Breast epithelium (tissue), 4 donors: ENCODE results near the gene RSPH4A. TPM values are rescaled to one million over a fixed set of nuclear protein-coding genes. Genes with fewer than 3 reads are reported as not detected.

ENCODE experiments used
- DNase-seq, 2 donors: peaks; one replicate each; pipeline ENCODE4 v3.0.0-alpha.2; 2019; ENCODE audit warnings: low spot score in 2 of 2
- H3K27ac ChIP-seq, 2 donors: fragments of 200-600 bp; sonication (generic) in 1 of 2; one replicate each; pipeline ENCODE4 v1.5.1; 2016 to 2019; ENCODE audit warnings: mild to moderate bottlenecking in 1 of 2
- H3K27me3 ChIP-seq, 2 donors: fragments of 200-600 bp; sonication (generic) in 1 of 2; one replicate each; pipeline versions ENCODE4 v1.5.1 to v1.6.0; 2017 to 2019; ENCODE audit warnings: control low read depth in 1 of 2, mild to moderate bottlenecking in 1 of 2
- H3K36me3 ChIP-seq: fragments of 200-600 bp; one replicate; pipeline ENCODE4 v1.5.1; 2019
- H3K4me1 ChIP-seq, 2 donors: fragments of 200-600 bp; sonication (generic); one replicate each; pipeline ENCODE4 v1.5.1; 2016 to 2019; ENCODE audit warnings: control low read depth in 1 of 2
- H3K4me3 ChIP-seq, 3 donors: fragments of 200-600 bp; sonication (generic); 1 replicate in 2 of 3; 2 replicates in 1 of 3; pipeline ENCODE4 v1.5.1; 2016 to 2019; ENCODE audit warnings: mild to moderate bottlenecking in 3 of 3, moderate library complexity in 2 of 3
- H3K9me3 ChIP-seq, 2 donors: fragments of 200-600 bp; sonication (generic) in 1 of 2; one replicate each; pipeline ENCODE4 v1.5.1; 2016 to 2019; ENCODE audit warnings: control low read depth in 1 of 2
- POLR2A ChIP-seq: fragments of 450-650 bp; IDR thresholded peaks from one replicate; pipeline ENCODE4 v1.6.1; 2016; ENCODE audit warnings: antibody characterized with exemption, mild to moderate bottlenecking, moderate library complexity
- POLR2AphosphoS5 ChIP-seq, 3 donors: sonication (generic); formaldehyde crosslinking; IDR thresholded peaks; one replicate each; pipeline ENCODE4 v1.6.1; 2017; ENCODE audit warnings: antibody characterized with exemption in 3 of 3
- intact Hi-C: fragments of 100-400 bp; cut with DNase I; formaldehyde crosslinking; loops from one replicate; pipeline ENCODE4 v1.15.1; 2023; ENCODE audit warnings: low total_unique reads
- total RNA-seq, 3 donors: library from RNA; depleted of rRNA; stranded (reverse); fragments of >200 nt; gene quantifications; one replicate each; pipeline ENCODE4 v1.1.0, GENCODE V29; 2016
- TF ChIP-seq, protein P1 (sequence below), 3 donors: fragments of 450-650 bp; IDR thresholded peaks; one replicate each; pipeline ENCODE4 v1.5.1; 2016 to 2017; ENCODE audit warnings: antibody characterized with exemption in 3 of 3, mild to moderate bottlenecking in 3 of 3, moderate library complexity in 3 of 3

The RSPH4A gene
- total RNA-seq, 3 donors from 2014 or later, result 0.80 to 1.5 (median 1.3) TPM

DNA sequence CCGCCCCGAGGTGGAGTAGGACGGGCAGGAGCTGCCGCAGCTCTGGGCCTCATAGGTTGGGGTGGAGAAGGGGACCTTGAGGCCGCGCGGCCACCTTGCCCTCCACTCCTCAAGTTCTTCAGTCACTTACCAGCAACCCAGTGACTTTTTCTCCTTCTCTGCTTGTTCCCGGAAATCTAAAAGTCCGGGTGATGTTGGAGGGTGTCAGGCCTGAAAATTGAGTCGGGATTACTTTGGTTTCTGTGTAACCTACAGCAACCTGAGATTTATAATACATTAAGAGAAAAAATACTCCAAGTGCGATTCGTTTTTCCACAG is 44.6 kb upstream of the RSPH4A start:
- H3K36me3 ChIP-seq, result no peaks in the 10 kb centered on the region
- H3K27me3 ChIP-seq, result no peaks in the 10 kb centered on the region
- TF ChIP-seq, protein P1, sequence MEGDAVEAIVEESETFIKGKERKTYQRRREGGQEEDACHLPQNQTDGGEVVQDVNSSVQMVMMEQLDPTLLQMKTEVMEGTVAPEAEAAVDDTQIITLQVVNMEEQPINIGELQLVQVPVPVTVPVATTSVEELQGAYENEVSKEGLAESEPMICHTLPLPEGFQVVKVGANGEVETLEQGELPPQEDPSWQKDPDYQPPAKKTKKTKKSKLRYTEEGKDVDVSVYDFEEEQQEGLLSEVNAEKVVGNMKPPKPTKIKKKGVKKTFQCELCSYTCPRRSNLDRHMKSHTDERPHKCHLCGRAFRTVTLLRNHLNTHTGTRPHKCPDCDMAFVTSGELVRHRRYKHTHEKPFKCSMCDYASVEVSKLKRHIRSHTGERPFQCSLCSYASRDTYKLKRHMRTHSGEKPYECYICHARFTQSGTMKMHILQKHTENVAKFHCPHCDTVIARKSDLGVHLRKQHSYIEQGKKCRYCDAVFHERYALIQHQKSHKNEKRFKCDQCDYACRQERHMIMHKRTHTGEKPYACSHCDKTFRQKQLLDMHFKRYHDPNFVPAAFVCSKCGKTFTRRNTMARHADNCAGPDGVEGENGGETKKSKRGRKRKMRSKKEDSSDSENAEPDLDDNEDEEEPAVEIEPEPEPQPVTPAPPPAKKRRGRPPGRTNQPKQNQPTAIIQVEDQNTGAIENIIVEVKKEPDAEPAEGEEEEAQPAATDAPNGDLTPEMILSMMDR (IDR thresholded peaks at IDR 0.05), result no peak
- TF ChIP-seq POLR2AphosphoS5 (IDR thresholded peaks at IDR 0.05) (no peak), POLR2A (no peak)
- no peaks in the 10 kb centered on the region for H3K9me3 ChIP-seq
- intact Hi-C loops, result no loop called here
- no peak for DNase-seq
- peaks cover 0 to 13% of the 10 kb centered on the region in 2 donors for H3K4me1 ChIP-seq
- H3K27ac ChIP-seq, result peak overlapping the region; percentile 93 to 96
- peak overlapping the region; percentile 86 to 91 (median 87) for H3K4me3 ChIP-seq

DNA sequence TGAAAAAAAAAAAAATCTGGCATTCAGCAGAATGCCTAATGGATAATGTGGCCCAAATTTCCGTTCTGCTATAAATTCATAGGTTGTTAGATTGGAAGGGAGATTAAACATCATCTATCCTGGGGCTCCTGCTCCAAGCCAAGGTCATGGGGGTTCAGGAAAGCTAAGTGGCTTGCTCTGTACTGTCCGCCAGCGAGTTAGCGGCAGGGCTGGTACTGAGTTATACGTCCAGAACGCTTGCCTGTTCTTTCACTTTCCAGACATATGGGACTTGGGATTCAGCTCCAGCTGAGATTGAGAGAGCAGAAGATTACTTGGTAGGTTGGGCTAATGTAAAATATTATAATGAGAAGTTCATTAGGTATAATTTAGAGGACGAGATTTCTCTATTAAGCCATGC is 44.1 kb upstream of the RSPH4A start:
- Histone ChIP-seq H3K4me3 (peak overlapping the region; percentile 86 to 91 (median 87)), H3K4me1 (peaks cover 0 to 13% of the 10 kb centered on the region in 2 donors), H3K27ac (peak overlapping the region; percentile 93 to 96), H3K27me3 (no peaks in the 10 kb centered on the region), H3K9me3 (no peaks in the 10 kb centered on the region), H3K36me3 (no peaks in the 10 kb centered on the region)
- TF ChIP-seq, protein P1 (IDR thresholded peaks at IDR 0.05), result no peak
- TF ChIP-seq POLR2AphosphoS5 (IDR thresholded peaks at IDR 0.05) (no peak), POLR2A (no peak)
- intact Hi-C loops, result no loop called here
- DNase-seq, result no peak

DNA sequence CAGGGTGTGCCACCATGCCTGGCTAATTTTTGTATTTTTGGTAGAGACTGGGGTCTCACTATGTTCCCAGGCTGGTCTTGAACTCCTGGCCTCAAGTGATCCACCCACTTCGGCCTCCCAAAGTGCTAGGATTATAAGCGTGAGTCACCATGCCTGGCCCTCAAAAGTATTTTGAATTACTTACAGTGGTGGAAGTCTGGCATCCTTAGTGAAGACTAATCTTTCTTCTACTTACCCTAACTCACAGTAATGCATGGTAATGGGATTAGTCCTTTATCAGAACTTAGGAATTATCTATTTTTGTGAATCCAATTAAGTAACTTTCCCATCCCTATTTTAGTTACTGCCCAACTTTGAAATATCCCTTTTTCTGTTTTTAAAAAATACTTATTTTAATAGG is 41.1 kb upstream of the RSPH4A start:
- no peaks in the 10 kb centered on the region for H3K9me3 ChIP-seq
- no peaks in the 10 kb centered on the region for H3K27me3 ChIP-seq
- intact Hi-C loops, result no loop called here
- no peak overlapping the region for H3K4me3 ChIP-seq
- no peak overlapping the region for H3K27ac ChIP-seq
- H3K36me3 ChIP-seq, result no peaks in the 10 kb centered on the region
- H3K4me1 ChIP-seq, result peaks cover 0 to 9% of the 10 kb centered on the region in 2 donors
- no peak for TF ChIP-seq POLR2AphosphoS5 (IDR thresholded peaks at IDR 0.05)
- TF ChIP-seq POLR2A, result no peak
- no peak for DNase-seq

DNA sequence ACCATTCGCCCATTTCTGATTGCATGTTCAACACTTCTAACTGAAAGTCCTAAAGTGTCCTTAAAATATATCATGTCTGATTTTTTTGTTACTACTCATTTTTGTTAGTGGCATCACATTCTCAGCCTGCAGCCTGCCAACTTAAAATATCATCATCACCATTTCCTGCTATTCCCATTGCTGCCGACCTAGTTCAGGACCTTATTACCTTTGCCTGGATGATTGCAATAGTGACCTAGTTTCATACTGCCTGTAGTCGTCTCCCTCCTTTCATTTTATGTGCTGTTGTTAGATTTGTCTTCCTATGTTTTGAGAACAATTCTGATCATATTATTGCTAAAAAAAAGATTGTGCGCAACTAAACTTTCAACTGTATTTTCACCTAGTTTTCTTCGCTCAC is 38.8 kb upstream of the RSPH4A start:
- no peaks in the 10 kb centered on the region for H3K9me3 ChIP-seq
- TF ChIP-seq POLR2AphosphoS5 (IDR thresholded peaks at IDR 0.05), result no peak
- TF ChIP-seq POLR2A, result no peak
- TF ChIP-seq, protein P1 (IDR thresholded peaks at IDR 0.05), result no peak
- no peak for DNase-seq
- H3K27me3 ChIP-seq, result no peaks in the 10 kb centered on the region
- H3K4me1 ChIP-seq, result peaks cover 0 to 7% of the 10 kb centered on the region in 2 donors
- intact Hi-C loops, result no loop called here
- H3K4me3 ChIP-seq, result no peak overlapping the region
- no peak overlapping the region for H3K27ac ChIP-seq
- H3K36me3 ChIP-seq, result no peaks in the 10 kb centered on the region

DNA sequence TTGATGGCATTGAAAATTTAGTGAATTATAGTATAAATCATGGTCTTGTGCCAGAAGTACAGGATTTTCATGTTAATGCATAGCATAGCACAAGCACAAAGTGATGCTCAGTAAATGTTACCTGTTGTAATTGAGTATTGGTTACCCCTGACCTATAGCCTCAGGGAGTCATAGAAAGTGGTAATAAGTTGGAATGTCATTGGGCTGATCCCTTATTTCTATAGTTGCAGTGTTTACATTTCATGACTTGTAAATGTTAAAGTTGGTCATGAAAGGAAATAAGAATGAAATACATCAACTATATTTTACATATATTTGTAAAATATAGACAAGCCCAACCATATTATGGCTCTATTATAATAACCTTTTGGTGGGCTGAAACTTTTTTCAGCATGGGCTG is 37.9 kb upstream of the RSPH4A start:
- no peaks in the 10 kb centered on the region for H3K9me3 ChIP-seq
- H3K4me3 ChIP-seq, result no peak overlapping the region
- H3K36me3 ChIP-seq, result no peaks in the 10 kb centered on the region
- no peaks in the 10 kb centered on the region for H3K4me1 ChIP-seq
- no peak for DNase-seq
- no peak for TF ChIP-seq POLR2AphosphoS5 (IDR thresholded peaks at IDR 0.05)
- TF ChIP-seq, protein P1 (IDR thresholded peaks at IDR 0.05), result no peak
- TF ChIP-seq POLR2A, result no peak
- intact Hi-C loops, result no loop called here
- no peak overlapping the region for H3K27ac ChIP-seq
- H3K27me3 ChIP-seq, result no peaks in the 10 kb centered on the region

DNA sequence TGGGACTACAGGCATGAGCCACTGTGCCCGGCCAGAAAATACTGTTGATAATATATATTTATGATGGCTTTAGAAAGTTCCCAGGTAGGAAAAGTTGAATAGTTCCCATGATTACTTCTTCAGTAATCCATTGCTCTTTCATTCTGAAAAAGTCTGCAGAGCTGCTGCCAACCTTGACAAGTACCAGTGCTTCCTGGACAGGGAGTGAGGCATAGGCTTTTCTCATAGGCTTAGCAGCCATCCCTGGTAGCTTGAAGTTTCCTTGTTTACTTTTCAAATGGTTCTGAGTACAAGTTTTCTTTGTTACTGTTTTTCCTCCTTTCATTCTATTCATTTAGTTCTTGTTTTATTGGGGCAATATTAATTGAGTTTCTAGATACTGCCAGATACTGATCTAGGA is 37.1 kb upstream of the RSPH4A start:
- Histone ChIP-seq H3K4me1 (no peaks in the 10 kb centered on the region), H3K27ac (no peak overlapping the region), H3K9me3 (no peaks in the 10 kb centered on the region), H3K4me3 (no peak overlapping the region), H3K27me3 (no peaks in the 10 kb centered on the region), H3K36me3 (no peaks in the 10 kb centered on the region)
- no peak for DNase-seq
- no peak for TF ChIP-seq POLR2A
- no peak for TF ChIP-seq POLR2AphosphoS5 (IDR thresholded peaks at IDR 0.05)
- TF ChIP-seq, protein P1 (IDR thresholded peaks at IDR 0.05), result no peak
- intact Hi-C loops, result no loop called here
